Measurements from ENCODE around the gene ANK3.

The ANK3 gene

GRCh38 chr10:60024506-60024905 lies 365.2 kb downstream of the ANK3 start:
- no peak for FAIRE-seq
- no peak for DNase-seq (ENCODE audit: extremely low spot score, insufficient read length, low read depth)

- FAIRE-seq (no peak), DNase-seq (ENCODE audit: extremely low spot score, insufficient read length, low read depth) (no peak)
Measured at GRCh38 chr10:60023155-60023877, 366.4 kb downstream of the ANK3 start.

- no peak for FAIRE-seq
Measured at GRCh38 chr10:60021361-60021760, 368.3 kb downstream of the ANK3 start.

GRCh38 chr10:60016794-60017193 lies 372.9 kb downstream of the ANK3 start:
- FAIRE-seq (no peak), DNase-seq (ENCODE audit: extremely low spot score, insufficient read length, low read depth) (no peak)

More at GRCh38 chr10:60021361-60021760, 368.3 kb downstream of the ANK3 start:
- no peak for DNase-seq (ENCODE audit: extremely low spot score, insufficient read length, low read depth)

GRCh38 chr10:60009710-60010383 lies 379.8 kb downstream of the ANK3 start:
- no peak for FAIRE-seq

GRCh38 chr10:60009276-60009675 lies 380.4 kb downstream of the ANK3 start:
- DNase-seq (ENCODE audit: extremely low spot score, insufficient read length, low read depth) (no peak), FAIRE-seq (no peak)

More at GRCh38 chr10:60009710-60010383, 379.8 kb downstream of the ANK3 start:
- no peak for DNase-seq (ENCODE audit: extremely low spot score, insufficient read length, low read depth)

GRCh38 chr10:60008816-60009215 lies 380.9 kb downstream of the ANK3 start:
- FAIRE-seq: no peak
- no peak for DNase-seq (ENCODE audit: extremely low spot score, insufficient read length, low read depth)

- DNase-seq (ENCODE audit: extremely low spot score, insufficient read length, low read depth) (no peak), FAIRE-seq (no peak)
Measured at GRCh38 chr10:60006062-60006461, 383.6 kb downstream of the ANK3 start.

- FAIRE-seq: no peak
- no peak for DNase-seq (ENCODE audit: extremely low spot score, insufficient read length, low read depth)
Measured at GRCh38 chr10:60003651-60004523, 385.8 kb downstream of the ANK3 start.

- DNase-seq (ENCODE audit: extremely low spot score, insufficient read length, low read depth): no peak
- no peak for FAIRE-seq
Measured at GRCh38 chr10:60000747-60001146, 388.9 kb downstream of the ANK3 start.

GRCh38 chr10:59997827-59998525 lies 391.7 kb downstream of the ANK3 start:
- DNase-seq (ENCODE audit: extremely low spot score, insufficient read length, low read depth) (no peak), FAIRE-seq (no peak)

- no peak for FAIRE-seq
- DNase-seq (ENCODE audit: extremely low spot score, insufficient read length, low read depth): no peak
Measured at GRCh38 chr10:59995862-59996261, 393.8 kb downstream of the ANK3 start.

GRCh38 chr10:59993931-59994330 lies 395.7 kb downstream of the ANK3 start:
- FAIRE-seq: no peak

GRCh38 chr10:59991661-59992060 lies 398.0 kb downstream of the ANK3 start:
- DNase-seq (ENCODE audit: extremely low spot score, insufficient read length, low read depth): no peak
- no peak for FAIRE-seq

More at GRCh38 chr10:59993931-59994330, 395.7 kb downstream of the ANK3 start:
- no peak for DNase-seq (ENCODE audit: extremely low spot score, insufficient read length, low read depth)

- no peak for FAIRE-seq
Measured at GRCh38 chr10:59991117-59991516, 398.6 kb downstream of the ANK3 start.

GRCh38 chr10:59985639-59986038 lies 404.0 kb downstream of the ANK3 start:
- no peak for FAIRE-seq
- no peak for DNase-seq (ENCODE audit: extremely low spot score, insufficient read length, low read depth)

More at GRCh38 chr10:59991117-59991516, 398.6 kb downstream of the ANK3 start:
- no peak for DNase-seq (ENCODE audit: extremely low spot score, insufficient read length, low read depth)

- FAIRE-seq (no peak), DNase-seq (ENCODE audit: extremely low spot score, insufficient read length, low read depth) (no peak)
Measured at GRCh38 chr10:59984415-59984814, 405.3 kb downstream of the ANK3 start.

- DNase-seq (ENCODE audit: extremely low spot score, insufficient read length, low read depth) (no peak), FAIRE-seq (no peak)
Measured at GRCh38 chr10:59980356-59980755, 409.3 kb downstream of the ANK3 start.

GRCh38 chr10:59977486-59977885 lies 412.2 kb downstream of the ANK3 start:
- DNase-seq (ENCODE audit: extremely low spot score, insufficient read length, low read depth) (no peak), FAIRE-seq (no peak)

- no peak for FAIRE-seq
- DNase-seq (ENCODE audit: extremely low spot score, insufficient read length, low read depth): no peak
Measured at GRCh38 chr10:59976909-59977308, 412.8 kb downstream of the ANK3 start.

Measured in GM18507 (cell line).